TTC549 (cell line): ENCODE data around the gene NOL9.

ENCODE experiments used
- FAIRE-seq: peaks from 2 replicates; lab custom pipeline; 2012; peaks lifted over from hg19 to GRCh38; lab: Jason Lieb, UNC

NOL9 gene

GRCh38 chr1:6519935-6520671 lies 34.2 kb downstream of the NOL9 start:
- FAIRE-seq: no peak

GRCh38 chr1:6519491-6519934 lies 34.8 kb downstream of the NOL9 start:
- FAIRE-seq: no peak

DNA sequence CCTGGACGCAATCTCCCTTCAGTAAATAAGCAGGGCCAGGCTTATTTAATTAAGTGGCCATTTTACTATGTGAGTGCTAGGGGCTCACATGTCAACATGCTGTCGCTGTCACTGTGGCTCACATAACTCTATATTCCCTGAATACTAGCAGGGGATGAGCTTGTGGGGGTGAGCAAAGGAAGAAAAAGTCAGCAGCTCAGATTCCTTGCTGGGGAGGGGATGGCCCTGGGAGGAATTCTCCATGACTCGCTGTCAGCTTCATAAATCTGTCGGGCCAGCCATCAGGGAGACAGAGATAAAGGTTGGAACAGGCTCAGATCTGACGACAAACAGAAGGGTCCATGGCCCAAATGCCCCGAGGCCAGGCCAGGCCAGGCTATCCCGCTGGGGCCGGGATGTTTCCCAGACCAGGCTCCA lies 36.9 kb downstream of the NOL9 start:
- no peak for FAIRE-seq

DNA sequence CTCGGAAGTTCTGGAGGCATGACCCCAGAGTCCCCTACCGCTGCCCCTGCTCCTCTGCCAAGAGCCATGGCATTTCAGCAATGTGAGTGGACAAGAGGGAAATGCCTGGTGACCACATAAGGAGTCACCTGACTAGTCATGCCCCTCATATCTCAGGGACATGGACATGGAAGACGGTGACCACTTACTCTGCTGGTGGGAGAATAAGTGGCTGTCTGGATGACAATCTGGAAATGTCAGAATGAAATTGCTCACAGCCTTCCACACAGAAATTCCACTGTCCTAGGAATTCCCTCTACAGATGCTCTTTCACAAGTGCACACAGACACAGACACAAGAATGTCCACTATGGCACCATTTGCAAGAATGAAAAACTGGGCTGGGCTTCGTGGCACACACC lies 38.5 kb downstream of the NOL9 start:
- no peak for FAIRE-seq

DNA sequence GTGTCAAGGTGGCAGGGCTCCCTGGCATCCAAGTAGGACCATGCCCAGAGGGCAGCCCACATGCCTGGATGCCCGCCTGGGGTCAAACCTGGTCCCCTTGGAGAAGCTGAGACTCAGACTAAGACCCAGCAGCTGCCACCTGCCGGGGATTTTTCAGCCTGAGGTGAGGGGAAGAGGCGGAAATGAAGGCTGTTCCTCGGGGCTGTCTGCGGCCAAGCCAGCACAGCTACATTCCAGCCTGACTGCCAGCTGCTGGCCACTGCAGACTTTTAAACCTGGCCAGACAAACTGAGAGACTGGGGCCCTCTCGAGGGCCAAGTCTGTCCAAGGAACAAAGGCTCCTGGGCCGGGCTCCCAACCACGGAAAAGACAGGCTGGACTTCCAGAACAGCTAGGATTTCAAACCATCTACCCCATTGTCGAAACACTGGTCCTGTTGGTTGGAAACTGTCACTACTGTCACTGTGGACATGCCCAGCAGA lies 41.0 kb downstream of the NOL9 start:
- no peak for FAIRE-seq

DNA sequence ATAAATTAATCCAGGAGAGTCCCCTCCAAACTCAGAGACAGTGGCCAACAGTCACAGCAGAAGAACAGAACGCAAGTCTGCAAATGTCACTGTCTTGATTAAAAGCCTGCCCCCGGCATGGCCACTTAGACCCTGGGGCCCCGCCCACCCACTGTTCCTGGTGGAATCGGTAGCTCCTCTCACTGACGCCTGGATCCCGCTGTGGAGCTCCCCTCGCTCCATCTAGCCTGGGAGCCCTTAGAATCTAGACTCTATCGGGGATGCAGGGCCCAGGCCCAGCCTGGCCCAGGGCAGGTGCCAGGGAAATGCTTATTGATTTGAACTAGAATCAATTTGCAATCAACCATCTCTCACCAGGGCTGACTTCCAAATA lies 41.4 kb downstream of the NOL9 start:
- FAIRE-seq: no peak

DNA sequence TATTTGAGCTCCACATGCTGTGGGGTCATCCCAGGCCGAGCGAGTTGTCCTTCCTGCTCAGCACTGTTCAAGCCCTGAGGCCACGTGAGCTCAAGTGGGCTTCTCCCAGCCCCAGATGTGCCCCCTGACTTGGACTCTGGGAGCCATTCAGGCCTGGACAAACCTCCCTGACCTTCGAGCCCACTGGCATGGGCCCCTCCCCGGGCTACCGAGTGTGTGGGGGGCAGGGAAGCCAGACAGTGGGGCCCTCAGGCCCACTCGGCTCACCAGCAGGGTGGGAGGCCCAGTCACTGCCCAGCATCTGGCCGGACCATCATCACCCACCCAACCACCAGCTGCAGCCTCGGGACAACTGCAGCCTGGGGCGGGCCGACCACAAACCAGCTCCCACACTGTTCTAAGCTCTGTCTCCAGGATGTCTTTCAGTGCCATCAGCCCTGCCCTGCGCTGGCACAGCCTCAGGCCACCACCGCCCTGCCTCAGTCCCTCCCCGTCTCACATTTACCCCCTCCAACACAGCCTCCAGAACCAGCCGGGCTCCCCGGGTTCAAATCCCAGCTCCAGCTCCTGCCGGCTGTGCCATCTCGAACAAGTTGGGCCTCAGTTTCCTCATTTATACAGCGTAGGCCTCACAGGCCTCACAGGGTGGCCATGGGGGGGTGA lies 41.9 kb downstream of the NOL9 start:
- FAIRE-seq: no peak

DNA sequence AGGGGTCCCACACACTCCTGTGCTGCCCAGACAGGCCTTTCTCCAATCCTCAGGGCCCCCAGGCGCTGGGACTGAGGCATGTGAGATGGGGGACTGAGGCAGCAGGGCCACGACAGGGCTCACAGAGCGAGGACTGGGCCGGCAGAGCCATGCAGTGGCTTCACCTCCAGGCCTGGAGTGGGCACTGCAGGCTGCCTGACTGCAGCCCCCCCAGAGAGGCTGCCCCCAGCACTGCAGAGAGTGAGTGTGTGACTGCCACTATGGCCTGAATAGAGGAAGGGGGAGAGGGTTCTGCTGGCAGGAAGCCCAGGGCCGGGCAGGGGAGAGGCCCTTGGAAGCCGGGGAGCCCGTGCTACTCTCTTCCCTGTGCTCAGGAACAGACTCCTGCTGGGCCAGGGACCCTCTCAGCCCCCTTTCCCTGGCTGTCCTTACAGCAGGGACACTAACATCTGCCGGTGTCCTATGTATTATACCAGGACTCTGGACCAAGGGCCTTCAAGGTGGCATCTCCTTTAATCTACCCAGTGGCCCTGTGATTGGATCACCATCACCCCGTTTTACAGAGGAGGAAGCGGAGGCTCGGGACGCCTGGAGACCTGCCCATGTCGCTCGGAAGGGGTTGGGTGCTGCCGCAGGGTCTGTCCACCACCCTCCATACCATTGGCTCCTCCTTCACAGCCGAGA lies 42.6 kb downstream of the NOL9 start:
- FAIRE-seq: no peak

GRCh38 chr1:6511056-6511455 lies 43.3 kb downstream of the NOL9 start:
- no peak for FAIRE-seq

- FAIRE-seq: no peak
These were observed 43.8 kb downstream of the NOL9 start for GRCh38 chr1:6510493-6510892.

DNA sequence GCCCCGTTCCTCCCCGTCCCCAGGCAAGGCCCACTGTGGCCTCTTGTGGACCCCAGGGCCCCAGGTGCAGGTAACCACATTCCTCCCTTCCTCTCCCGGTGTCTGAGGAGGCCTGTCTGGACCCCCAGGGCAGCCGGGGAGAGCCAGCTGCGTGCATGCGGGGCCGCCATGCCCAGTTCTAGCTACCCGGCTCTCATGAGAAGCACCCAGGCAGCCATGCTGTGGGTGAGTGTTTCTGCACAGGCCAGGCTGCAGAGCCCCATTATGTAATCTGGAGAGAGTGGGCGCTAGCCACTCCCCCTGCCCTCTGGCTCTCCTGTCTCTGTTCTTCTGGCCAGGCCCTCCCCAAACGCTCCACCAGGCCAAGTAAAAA lies 44.4 kb downstream of the NOL9 start:
- no peak for FAIRE-seq

DNA sequence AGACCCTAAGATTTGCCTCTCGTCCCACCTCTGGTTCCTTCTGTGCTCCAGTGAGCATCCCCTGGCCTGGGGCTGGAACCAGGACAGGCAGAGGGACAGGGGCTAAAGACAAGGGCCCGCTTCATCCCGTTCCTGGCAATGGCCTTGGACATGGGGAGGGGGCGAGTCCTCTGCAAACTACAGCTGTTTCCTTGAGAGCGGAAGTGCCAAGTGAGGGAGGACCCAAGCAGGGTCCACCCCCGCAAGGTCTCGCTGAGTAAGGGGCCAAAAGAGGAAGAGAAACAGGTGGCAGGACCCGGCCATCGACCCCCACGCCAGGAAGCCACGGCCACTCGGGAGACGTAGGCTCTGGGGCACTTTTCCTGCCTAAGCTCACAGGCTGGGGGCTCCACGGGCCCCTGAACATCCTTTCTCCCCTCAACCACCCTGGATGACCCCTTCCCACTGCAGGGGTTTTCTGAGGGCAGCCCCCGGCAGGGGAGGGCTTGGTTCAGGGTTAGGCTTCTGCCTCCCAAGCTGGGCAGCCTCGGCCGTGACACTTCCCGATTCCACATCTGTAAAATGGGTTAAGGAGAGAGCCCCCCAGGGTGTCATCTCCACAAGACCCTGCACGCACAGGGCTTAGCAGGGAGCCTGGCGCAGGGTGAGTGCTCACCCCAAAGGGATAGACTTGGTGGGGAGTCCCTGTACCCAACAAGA lies 44.9 kb downstream of the NOL9 start:
- no peak for FAIRE-seq

- no peak for FAIRE-seq
These were observed 45.5 kb downstream of the NOL9 start for GRCh38 chr1:6508816-6509189.

- no peak for FAIRE-seq
These were observed 46.0 kb downstream of the NOL9 start for GRCh38 chr1:6508154-6508815.

GRCh38 chr1:6507461-6507911 lies 46.8 kb downstream of the NOL9 start:
- FAIRE-seq: no peak

- no peak for FAIRE-seq
These were observed 47.3 kb downstream of the NOL9 start for GRCh38 chr1:6507037-6507428.

DNA sequence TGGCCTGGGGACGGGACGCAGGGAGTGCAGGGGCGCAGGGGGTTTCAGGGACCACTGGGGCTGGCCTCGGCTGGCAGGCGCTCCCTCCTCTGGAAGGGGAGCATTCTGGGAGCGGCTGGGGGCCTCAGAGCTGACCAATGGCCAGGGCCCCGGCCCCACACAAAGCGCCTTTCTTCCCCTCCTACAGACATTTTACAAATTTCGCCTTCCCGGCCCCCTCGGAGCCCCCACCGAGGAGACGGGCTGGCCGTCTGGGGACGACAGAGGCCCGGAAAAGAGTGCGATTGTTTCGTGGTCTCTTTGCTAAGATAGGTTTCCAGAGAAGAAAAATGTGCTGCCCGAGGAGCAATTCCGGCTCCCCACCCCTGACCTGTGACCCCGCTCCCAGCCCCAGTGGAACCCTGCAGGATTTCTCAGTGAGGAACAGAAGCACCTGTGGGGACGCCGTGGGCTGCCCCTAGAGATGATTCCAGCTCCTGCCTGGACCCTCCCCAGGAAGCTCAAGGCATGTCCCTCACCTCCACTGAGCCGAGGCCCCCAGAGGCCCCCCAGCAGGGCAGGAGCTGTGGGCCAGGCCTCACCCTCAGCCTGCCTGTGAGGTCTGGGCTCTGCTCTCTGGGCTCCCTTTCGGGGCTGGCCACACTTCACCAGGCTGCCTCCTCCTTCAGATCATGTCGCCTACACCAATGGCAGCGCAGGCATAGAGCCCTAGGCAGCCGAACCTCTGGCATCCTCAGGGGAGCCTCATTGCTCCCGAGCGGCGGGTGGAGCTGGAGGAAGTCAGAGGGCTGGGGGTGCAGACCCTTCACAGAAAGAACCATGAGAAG lies 47.9 kb downstream of the NOL9 start:
- FAIRE-seq: no peak

GRCh38 chr1:6505367-6506209 lies 48.7 kb downstream of the NOL9 start:
- FAIRE-seq: no peak

GRCh38 chr1:6504887-6505286 lies 49.4 kb downstream of the NOL9 start:
- no peak for FAIRE-seq

DNA sequence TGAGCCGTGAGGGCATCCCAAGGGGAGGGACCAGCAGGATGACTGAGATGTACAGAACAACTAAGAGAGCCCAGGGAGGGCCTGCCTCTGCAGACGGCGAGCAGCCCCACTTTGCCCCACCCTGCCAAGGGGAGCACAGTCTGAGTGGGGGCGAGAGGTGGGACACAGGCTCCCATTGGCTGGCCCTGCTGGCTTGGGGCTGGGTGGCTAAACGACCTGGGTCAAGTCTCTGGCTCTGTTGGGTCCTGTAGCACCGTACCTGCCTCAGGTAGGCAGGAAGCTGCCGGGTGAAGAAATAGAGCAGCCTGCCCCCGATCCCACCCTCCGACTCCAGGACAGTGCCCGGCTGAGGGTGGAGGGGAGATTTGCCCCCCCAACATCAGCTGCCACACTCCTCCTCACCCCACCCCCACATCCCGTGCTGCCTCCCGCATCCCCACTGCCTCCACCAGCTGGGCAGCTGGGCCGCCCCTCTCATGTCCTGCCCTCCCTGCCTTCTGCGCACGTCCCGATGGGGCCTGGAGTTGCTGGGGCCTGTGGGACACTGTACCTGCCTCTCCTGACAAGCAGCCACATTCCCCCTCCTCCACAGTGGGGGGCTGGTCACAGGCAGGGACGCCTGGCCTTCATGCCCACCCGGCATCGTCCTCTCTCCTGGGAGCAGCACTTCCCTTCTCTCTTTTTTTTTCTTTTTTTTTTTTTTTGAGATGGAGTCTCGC lies 50.3 kb downstream of the NOL9 start:
- FAIRE-seq: no peak
